CD4-positive, alpha-beta T cell treated with Interleukin-1 beta for 1 hour (primary cell): ENCODE results near the gene HOXB8.
A peak's percentile ranks its signal among the peaks of the same experiment; 100 is the strongest.

Source experiments
- DNase-seq, 2 donors: peaks; one replicate each; pipeline ENCODE4 v3.0.0-alpha.2; 2020 to 2022

Gene HOXB8

DNA sequence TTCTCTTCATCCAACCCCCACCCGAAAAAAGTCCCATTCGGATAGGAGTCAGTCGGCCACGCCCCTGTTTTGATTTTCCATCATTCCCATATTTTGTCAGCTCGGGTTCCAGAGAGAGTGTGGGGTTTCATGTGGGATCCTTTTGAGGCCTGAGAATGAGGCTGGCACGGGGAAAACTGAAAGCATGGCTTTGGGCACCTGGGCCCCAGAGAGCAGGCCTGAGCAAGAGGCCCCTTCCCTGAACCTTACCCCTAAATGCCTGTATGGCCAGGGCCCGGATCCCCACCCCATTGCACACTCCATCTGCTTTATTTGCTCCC is 32.4 kb downstream of the HOXB8 start:
- DNase-seq, result no peak

DNA sequence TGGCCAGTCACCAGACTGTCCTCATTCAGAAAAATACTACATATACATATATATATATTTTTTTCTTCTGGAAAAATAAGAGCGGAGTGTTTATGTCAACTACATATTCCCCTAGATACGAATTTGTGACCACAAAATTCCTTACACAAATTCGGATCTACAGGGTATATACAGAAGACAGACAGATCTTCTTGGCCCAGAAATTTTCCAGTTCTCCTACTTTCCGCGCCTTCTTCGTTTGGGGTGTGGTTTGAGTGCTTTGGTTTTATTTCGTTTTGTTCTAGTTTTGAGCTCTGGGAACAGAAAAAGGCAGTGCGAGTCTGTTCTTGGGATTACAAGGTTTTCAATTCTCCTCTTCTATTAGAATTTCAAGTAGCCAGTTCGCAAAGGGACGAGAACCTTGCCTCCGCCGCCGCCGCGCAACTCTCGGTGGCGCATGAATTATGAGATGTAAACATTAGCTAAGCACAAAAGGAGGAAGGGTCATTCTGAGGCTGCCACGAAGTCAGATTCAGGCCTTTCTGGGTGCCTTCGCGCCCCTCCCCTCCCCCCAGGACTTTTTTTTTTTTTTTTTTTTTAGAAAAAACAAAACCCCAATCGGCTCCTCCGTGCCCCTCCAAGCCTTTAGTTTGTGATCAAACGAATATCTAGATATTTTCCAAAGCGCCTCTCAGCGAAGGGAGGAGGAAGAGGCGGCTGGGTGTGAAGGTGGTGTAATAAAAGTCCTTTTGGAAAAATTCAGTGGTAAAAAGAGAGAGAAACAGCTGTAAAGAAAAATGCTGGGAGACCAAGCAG is 35.1 kb downstream of the HOXB8 start:
- no peak for DNase-seq

DNA sequence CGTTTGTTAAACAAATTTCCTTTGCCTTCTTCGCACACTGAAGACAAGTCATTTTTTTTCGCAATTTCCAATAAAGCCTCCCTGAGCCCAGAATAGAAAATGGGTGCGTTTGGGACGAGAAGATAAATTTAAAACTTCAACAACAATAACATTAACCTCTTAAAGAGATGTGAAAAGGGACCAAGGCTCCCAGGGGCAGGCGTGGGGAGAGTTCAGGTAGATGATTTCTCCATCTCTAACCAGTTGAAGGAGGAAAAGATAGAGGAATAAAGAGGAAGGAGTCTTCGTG is 35.7 kb downstream of the HOXB8 start:
- DNase-seq, result no peak

DNA sequence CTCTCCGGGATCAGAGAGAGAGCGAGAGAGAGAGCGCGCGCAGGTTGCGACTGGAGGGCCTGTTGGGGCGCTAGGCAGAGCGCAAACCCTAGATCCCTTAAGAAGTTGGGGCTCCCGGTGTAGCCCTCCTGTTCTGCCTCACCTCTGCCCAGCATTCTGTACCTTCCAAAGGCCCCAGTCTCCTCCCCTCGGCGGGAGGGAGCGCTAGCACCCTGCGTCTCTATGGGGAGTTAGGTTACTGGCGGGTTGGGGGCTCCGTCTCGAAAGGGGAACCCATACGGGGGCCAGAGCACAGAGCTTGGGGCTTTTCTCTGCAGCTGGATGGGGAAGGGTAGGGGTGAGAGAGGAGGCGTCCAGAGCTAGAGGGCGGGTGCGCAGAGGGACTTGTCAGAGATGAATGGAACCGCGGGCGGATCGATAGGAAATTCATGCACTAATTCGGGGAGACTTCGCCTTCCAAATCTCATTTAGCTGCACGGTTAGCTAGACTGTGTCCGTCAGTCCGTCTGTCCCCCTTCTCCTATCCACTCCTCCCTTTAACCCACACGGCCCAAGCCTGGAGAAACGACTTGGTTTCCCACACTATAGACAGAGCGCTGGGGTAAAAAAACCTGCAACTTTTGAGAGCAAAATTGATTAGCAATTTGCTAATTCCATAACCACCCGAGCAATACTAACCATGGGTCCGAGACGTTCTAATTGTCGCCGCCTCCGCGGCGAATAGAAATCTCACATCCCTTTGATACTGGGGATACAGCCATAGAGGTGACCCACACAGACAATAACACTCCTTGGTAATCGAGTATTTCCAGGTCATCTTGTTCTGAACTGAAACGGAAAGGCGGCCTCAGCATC is 36.2 kb downstream of the HOXB8 start:
- no peak for DNase-seq

GRCh38 chr17:48577946-48578615 is 37.0 kb downstream of the HOXB8 start, which contains the start of gene HOXB4:
TSS of gene HOXB4 (minus strand) at chr17:48578350. CDS start at chr17:48578319, 31 bp downstream.
- peak; percentile 51 to 73 for DNase-seq

DNA sequence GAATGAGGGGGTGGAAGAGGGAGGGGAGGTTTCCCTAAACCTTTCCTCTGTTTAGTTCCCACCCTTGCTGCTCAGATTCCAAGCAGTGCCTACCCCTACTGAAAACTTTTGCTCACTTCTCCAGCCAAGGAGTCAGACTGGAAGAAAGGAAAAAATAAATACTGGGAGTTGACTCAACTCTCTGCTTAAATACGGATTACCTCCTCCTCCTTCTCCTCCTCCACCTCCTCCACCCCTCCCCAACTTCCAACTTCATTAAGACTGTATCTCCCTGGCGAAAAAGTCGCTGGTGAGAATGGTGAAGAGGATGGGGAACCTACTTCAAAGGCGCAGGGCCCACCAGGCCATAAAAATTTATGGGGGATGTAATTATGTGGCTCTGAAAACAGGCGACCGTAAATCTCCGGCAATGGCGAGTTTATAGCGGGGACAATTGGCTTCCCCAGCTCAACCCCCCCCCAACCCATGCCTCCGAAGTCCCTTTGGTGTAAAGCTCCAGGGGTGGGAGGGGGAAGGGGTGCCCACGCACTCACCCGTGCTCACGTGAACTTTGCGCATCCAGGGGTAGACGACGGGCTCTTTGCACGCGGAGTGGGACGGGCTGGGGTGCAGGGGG is 37.7 kb downstream of the HOXB8 start:
- no peak for DNase-seq

- DNase-seq, result no peak
Measured at GRCh38 chr17:48576479-48577309, 38.4 kb downstream of the HOXB8 start.

GRCh38 chr17:48575673-48576478 is 39.2 kb downstream of the HOXB8 start:
- DNase-seq, result no peak

GRCh38 chr17:48575066-48575582 is 40.0 kb downstream of the HOXB8 start:
- no peak for DNase-seq

- no peak for DNase-seq
Measured at GRCh38 chr17:48574505-48575065, 40.5 kb downstream of the HOXB8 start.

DNA sequence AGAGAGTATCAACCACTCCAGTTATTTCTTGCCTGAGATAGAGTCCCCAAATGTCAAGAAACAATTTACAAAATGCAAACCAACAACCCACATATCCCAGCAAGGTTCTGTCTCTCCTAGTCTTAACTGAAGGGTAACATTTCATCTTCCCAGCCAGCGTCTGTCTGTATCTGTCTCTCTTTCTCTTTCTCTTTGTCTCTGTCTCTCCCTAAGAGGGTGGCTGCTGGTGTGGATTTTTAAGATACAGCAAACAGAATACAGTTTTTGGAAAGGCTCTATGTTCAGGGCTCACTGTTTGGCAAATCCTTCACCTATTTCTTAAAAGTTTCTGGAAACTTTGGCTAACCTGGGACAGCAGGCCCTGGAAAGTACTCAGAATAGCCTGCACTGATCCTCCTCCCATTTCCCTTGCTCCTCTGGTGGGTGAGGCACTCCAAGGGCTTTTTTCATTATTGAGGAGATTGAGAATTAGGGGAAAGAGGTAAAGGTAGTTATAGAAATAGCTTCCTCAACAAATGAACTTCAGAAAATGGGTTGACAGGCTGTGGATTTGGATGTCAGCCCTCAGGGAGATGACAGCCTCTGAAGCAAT is 43.2 kb downstream of the HOXB8 start:
- no peak for DNase-seq

- no peak for DNase-seq
Measured at GRCh38 chr17:48571024-48571818, 43.9 kb downstream of the HOXB8 start.

DNA sequence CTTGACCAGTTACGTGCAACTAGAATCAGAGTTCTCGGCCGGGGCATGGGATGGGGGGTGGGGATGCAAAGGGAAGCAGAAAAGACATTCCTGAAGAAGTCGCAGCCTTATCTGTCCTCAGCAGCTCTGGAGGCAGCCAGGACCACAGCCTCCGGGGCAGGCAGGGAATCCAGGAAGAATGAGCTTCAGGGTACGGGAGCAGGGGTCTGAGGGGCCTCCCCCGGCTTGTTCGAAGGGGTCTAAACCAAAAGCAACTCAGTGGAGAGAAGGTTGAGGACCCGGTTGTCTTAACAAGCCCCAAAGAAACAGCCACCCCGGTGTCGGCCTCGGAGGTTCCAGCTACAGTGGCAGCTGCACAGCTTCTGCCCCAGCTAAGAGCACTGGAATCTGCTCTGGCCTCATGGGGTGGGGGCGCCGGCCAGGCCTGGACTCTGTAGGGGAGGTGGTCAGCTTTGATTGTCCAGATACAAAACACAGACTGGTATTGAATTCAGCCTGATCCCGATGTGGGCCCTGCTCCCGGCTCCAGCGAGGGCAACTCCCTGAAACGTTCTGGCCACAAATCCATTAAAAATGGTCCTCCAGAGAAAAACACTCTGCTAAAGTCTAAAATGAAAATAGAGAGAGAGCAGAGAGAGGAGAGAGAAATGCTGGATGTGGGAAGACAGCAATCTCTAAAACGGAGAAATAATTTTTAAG is 44.6 kb downstream of the HOXB8 start:
- DNase-seq, result no peak

GRCh38 chr17:48569674-48570324 is 45.3 kb downstream of the HOXB8 start:
- no peak for DNase-seq

- no peak for DNase-seq
Measured at GRCh38 chr17:48569240-48569582, 45.9 kb downstream of the HOXB8 start.

DNA sequence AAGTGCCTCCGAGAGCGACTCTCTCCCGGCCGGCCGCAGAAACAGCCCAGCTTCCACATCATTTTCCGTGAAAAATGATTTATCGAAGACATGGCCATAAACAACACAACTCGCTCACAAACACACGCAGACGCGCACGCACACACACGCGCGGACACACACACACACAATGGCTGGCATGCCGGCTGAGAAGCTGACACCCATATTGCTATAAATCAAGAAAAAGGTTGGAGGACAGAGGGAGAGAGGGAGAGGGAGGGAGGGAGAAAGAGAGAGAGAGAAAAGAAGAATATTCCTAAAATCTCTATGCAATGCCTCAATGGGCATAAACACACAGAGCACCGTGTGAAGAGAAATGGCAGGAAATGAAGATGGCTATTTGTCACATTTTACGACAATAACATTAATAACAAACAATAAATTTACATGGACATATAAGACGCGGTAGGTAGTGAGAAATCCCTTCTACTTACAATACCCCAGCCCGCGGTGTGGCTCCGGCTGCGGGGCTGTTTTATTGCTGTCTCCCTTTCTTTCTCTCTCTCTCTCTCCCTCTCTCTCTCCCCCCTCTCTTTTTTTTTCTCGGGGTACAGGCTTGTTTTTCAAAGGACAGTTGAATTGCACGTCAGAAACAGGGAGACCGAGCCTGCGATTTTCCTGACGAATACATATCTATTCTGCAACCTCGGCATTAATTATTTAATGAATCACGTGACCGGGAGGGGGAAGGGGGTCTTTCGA is 46.4 kb downstream of the HOXB8 start:
- DNase-seq, result no peak

- no peak for DNase-seq
Measured at GRCh38 chr17:48567646-48568354, 47.3 kb downstream of the HOXB8 start.
